Stimulated activated naive CD4-positive, alpha-beta T cell (primary cell): ENCODE results near the gene OR4C16.

Experiments used
- DNase-seq, 6 experiments: peaks; one replicate each; lab custom pipeline; 2025; lab: John Stamatoyannopoulos, UW

Gene OR4C16, protein sequence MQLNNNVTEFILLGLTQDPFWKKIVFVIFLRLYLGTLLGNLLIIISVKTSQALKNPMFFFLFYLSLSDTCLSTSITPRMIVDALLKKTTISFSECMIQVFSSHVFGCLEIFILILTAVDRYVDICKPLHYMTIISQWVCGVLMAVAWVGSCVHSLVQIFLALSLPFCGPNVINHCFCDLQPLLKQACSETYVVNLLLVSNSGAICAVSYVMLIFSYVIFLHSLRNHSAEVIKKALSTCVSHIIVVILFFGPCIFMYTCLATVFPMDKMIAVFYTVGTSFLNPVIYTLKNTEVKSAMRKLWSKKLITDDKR

DNA sequence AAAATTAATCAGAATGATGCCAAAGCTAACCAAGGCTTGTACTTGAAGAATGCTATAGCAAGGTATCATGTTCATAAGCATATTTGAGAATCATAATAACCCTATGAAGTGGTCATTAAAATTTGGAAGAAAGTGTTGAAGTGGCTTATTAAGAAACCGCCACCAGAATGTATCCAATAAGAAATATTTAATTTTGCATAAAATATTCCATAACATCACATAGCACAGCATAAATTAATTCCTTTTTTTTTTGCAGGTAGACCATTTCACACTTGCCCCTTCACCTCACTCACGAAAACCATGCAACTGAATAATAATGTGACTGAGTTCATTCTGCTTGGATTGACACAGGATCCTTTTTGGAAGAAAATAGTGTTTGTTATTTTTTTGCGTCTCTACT lies at the start of gene OR4C16:
OR4C16 (plus strand) TSS at position 301 of the 400 bp plus-strand sequence; CDS start at position 301, 0 bp downstream.
- DNase-seq = no peak

DNA sequence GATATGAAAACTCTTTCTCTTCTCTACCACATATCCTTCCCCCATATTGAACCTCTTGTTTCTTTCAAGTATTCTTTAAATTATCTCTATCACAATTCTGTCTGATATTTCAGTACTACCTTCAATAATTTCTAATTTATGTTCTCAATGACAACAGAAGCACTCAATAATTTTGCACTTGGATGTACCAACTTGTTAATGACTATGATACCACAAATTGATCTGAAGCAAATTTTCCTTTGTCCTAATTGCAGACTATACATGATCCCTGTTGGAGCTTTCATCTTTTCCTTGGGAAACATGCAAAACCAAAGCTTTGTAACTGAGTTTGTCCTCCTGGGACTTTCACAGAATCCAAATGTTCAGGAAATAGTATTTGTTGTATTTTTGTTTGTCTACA lies 17.8 kb upstream of the OR4C16 start, which contains the start of gene OR4C15:
OR4C15 (plus strand) TSS at position 301 of the 400 bp plus-strand sequence; CDS start at position 301, 0 bp downstream.
- no peak for DNase-seq

DNA sequence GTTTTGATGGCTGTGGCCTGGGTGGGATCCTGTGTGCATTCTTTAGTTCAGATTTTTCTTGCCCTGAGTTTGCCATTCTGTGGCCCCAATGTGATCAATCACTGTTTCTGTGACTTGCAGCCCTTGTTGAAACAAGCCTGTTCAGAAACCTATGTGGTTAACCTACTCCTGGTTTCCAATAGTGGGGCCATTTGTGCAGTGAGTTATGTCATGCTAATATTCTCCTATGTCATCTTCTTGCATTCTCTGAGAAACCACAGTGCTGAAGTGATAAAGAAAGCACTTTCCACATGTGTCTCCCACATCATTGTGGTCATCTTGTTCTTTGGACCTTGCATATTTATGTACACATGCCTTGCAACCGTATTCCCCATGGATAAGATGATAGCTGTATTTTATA lies 620 bp downstream of the OR4C16 start:
- no peak for DNase-seq

DNA sequence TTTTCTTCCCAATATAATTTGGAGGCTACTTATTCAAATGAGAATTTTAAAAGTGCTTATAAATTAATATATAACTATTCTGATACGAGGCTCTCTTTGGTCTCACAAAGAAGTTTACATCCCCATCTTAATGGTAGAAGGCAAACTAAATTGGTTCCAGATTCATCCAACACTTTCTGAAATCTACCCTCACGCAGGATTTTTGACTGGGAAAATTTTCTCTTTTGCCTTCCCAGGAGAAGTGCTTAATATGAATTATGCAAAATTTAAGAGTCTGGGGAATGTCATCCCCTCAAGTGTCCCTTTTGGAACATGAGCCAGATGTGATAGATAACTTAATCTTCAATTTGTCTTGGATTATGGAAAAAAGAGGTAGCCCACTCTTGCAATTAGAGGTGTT lies 35.6 kb downstream of the OR4C16 start, which contains the start of gene OR4C11:
OR4C11 (minus strand) TSS at position 101 of the 400 bp plus-strand sequence. CDS start 3,272 bp downstream, outside the sequence.
- no peak for DNase-seq
